GM19324 (cell line): Measurements from ENCODE around the gene HBZ.
"Not testable (repeated sequence)": the region's sequence is repeated elsewhere in the genome, so short reads cannot be mapped to it uniquely, and the experiment has no call there.

Source experiments
- ATAC-seq: cut with Tn5 transposase; IDR thresholded peaks from one replicate; pipeline ENCODE4 v1.9.1; 2021; ENCODE audit warnings: mild to moderate bottlenecking, moderate library complexity; ENCODE audit not compliant: unreplicated experiment, low FRiP score

HBZ gene

DNA sequence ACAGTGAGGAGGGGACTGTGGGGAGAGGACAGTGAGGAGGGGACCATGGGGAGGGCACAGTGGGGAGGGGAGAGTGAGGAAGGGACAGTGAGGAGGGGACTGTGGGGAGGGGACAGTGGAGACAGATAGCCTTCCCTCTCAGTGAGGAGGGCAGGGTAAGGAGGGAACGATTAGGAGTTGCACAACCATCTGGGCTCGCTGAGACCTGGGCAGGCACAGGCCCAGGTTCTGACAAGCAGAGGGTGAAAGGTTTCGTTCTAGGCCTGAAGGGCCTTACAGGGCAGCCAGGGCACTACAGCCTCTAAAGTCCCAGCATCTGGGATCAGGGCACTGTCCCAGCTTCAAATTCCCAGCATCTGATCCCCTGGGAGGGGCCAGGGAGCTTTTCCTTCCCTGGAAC is 11.3 kb downstream of the HBZ start:
- not testable (repeated sequence) for ATAC-seq

DNA sequence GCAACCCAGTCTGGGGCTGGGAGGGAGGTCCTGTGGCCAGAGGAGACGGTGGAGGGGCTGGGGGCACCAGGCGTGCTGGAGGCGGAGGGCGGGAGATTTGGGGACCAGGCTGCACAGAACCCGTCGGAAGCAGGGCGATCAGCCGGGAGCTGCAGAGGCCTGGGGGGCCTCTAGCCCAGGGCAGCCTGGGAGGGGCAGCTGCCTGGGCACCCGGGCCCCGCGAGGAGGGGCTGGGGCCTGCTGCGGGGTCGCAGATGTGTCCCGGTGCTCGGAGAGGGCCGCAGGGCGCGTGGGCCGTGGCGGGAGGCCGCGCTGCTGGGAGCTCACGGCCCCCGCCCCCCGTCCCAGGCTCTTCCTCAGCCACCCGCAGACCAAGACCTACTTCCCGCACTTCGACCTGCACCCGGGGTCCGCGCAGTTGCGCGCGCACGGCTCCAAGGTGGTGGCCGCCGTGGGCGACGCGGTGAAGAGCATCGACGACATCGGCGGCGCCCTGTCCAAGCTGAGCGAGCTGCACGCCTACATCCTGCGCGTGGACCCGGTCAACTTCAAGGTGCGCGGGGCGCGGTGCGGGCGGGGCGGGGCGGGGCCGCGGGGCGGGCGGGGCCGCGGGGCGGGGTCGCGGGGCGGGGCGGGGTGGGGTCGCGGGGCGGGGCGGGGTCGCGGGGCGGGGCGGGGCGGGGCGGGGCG is 11.8 kb downstream of the HBZ start:
- ATAC-seq: not testable (repeated sequence)

DNA sequence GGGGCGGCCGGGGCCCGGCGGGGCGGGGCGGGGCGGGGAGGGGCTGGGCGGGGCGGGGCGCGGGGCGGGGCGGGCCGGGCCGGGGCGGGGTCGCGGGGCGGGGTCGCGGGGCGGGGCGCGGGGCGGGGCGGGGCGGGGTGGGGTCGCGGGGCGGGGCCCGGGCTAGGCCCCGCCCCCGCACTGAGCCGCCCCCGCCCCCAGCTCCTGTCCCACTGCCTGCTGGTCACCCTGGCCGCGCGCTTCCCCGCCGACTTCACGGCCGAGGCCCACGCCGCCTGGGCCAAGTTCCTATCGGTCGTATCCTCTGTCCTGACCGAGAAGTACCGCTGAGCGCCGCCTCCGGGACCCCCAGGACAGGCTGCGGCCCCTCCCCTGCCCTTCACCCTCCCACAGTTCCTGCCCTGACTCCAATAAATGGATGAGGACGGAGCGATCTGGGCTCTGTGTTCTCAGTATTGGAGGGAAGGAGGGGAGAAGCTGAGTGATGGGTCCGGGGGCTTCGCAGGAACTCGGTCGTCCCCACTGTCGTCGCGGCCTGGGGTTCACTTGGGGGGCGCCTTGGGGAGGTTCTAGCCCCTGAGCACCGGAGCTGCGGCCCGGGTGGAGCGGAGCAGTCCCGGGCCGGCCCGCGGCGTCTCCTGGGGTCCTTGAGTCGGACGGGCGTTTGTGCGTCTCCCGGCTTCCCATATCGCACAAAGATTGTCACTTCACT is 12.5 kb downstream of the HBZ start:
- ATAC-seq: no peak

DNA sequence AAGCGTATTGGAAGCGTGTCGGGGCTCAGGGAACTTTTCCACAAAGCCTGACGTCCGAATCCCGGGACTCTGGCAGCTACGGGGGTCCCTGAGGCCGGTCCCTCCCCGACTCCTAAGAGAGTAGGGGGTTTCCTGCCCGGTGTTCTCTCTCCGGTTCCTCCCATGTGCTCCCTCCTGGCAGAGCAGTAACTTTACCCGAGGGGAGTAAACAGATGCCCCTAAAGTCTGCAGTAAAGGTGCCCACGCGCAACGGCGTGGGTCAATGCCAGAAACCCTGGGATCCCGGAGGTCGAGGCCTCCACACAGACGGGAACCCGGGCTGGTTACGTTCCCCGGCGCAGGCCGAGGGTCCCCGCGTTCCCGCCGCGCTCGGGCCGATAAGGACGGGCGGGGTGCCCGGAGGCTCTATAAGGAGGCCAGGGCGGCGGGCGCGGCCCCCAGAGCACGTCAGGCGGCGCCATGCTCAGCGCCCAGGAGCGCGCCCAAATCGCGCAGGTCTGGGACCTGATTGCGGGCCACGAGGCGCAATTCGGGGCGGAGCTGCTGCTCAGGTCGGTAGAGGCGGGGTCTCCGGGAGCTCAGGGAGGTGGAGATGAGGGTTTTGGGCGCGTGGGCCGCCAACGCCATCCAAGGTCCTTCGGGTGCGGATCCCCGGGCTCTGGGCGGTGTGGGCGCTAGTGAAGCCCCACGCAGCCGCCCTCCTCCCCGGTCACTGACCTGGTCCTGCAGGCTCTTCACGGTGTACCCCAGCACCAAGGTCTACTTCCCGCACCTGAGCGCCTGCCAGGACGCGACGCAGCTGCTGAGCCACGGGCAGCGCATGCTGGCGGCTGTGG is 13.3 kb downstream of the HBZ start, which contains the start of gene HBM:
HBM (plus strand) TSS at position 440 of the 836 bp plus-strand sequence; CDS start at position 460, 20 bp downstream.
- no peak for ATAC-seq

GRCh38 chr16:166375-167121 is 14.1 kb downstream of the HBZ start:
- no peak for ATAC-seq

DNA sequence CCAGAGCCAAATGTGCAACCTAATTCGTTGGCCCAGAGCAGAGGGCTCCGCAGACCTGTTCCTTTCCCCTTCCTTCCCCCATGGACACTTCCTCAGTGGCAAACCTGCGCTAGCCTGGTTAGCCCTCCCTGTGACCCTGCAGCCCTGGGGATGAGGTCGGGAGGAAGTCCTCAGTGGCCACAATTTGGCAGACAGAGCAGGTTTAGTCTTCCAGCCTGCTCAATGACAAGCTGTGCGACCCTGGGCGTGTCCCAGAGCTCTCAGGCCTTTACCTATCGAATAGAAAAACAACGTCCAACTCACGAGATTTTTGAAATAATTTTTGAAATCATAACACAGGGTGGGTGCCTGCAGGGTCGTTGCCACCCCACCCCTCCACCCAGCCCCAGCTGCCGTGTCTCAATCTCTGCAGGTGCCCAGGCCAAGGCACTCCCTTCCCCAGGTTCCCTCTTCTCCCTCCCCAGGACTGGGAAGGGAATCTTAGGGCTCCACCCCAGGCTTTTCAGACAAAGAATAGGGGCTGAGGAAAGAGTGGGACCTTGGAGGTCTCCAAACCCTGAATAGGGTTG is 14.8 kb downstream of the HBZ start:
- ATAC-seq: no peak

- no peak for ATAC-seq
These were observed 16.0 kb downstream of the HBZ start for GRCh38 chr16:168424-168823.

- no peak for ATAC-seq
These were observed 16.6 kb downstream of the HBZ start for GRCh38 chr16:169014-169413.

DNA sequence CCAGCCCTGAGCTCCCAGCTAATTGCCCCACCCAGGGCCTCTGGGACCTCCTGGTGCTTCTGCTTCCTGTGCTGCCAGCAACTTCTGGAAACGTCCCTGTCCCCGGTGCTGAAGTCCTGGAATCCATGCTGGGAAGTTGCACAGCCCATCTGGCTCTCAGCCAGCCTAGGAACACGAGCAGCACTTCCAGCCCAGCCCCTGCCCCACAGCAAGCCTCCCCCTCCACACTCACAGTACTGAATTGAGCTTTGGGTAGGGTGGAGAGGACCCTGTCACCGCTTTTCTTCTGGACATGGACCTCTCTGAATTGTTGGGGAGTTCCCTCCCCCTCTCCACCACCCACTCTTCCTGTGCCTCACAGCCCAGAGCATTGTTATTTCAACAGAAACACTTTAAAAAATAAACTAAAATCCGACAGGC is 17.7 kb downstream of the HBZ start:
- ATAC-seq: not testable (repeated sequence)

DNA sequence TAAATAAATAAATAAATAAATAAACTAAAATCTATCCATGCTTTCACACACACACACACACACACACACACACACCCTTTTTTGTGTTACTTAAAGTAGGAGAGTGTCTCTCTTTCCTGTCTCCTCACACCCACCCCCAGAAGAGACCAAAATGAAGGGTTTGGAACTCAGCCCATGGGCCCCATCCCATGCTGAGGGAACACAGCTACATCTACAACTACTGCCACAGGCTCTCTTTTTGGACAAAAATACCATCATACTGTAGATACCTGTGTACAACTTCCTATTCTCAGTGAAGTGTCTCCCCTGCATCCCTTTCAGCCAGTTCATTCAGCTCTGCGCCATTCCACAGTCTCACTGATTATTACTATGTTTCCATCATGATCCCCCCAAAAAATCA is 18.3 kb downstream of the HBZ start:
- no peak for ATAC-seq

GRCh38 chr16:172374-172941 is 20.0 kb downstream of the HBZ start, which contains the start of gene HBA2:
Gene HBA2 (plus strand): TSS chr16:172876. CDS start chr16:172913, 37 bp downstream.
- ATAC-seq: not testable (repeated sequence)

DNA sequence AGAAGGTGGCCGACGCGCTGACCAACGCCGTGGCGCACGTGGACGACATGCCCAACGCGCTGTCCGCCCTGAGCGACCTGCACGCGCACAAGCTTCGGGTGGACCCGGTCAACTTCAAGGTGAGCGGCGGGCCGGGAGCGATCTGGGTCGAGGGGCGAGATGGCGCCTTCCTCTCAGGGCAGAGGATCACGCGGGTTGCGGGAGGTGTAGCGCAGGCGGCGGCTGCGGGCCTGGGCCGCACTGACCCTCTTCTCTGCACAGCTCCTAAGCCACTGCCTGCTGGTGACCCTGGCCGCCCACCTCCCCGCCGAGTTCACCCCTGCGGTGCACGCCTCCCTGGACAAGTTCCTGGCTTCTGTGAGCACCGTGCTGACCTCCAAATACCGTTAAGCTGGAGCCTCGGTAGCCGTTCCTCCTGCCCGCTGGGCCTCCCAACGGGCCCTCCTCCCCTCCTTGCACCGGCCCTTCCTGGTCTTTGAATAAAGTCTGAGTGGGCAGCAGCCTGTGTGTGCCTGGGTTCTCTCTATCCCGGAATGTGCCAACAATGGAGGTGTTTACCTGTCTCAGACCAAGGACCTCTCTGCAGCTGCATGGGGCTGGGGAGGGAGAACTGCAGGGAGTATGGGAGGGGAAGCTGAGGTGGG is 20.9 kb downstream of the HBZ start:
- not testable (repeated sequence) for ATAC-seq

DNA sequence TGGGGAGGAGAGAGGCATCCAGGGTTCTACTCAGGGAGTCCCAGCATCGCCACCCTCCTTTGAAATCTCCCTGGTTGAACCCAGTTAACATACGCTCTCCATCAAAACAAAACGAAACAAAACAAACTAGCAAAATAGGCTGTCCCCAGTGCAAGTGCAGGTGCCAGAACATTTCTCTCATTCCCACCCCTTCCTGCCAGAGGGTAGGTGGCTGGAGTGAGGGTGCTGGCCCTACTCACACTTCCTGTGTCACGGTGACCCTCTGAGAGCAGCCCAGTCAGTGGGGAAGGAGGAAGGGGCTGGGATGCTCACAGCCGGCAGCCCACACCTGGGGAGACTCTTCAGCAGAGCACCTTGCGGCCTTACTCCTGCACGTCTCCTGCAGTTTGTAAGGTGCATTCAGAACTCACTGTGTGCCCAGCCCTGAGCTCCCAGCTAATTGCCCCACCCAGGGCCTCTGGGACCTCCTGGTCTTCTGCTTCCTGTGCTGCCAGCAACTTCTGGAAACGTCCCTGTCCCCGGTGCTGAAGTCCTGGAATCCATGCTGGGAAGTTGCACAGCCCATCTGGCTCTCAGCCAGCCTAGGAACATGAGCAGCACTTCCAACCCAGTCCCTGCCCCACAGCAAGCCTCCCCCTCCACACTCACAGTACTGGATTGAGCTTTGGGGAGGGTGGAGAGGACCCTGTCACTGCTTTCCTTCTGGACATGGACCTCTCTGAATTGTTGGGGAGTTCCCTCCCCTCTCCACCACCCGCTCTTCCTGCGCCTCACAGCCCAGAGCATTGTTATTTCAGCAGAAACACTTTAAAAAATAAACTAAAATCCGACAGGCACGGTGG is 21.7 kb downstream of the HBZ start:
- not testable (repeated sequence) for ATAC-seq

- no peak for ATAC-seq
These were observed 22.8 kb downstream of the HBZ start for GRCh38 chr16:175011-175949.

DNA sequence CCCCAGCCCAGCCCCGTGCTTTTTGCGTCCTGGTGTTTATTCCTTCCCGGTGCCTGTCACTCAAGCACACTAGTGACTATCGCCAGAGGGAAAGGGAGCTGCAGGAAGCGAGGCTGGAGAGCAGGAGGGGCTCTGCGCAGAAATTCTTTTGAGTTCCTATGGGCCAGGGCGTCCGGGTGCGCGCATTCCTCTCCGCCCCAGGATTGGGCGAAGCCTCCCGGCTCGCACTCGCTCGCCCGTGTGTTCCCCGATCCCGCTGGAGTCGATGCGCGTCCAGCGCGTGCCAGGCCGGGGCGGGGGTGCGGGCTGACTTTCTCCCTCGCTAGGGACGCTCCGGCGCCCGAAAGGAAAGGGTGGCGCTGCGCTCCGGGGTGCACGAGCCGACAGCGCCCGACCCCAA is 23.6 kb downstream of the HBZ start:
- ATAC-seq: not testable (repeated sequence)

DNA sequence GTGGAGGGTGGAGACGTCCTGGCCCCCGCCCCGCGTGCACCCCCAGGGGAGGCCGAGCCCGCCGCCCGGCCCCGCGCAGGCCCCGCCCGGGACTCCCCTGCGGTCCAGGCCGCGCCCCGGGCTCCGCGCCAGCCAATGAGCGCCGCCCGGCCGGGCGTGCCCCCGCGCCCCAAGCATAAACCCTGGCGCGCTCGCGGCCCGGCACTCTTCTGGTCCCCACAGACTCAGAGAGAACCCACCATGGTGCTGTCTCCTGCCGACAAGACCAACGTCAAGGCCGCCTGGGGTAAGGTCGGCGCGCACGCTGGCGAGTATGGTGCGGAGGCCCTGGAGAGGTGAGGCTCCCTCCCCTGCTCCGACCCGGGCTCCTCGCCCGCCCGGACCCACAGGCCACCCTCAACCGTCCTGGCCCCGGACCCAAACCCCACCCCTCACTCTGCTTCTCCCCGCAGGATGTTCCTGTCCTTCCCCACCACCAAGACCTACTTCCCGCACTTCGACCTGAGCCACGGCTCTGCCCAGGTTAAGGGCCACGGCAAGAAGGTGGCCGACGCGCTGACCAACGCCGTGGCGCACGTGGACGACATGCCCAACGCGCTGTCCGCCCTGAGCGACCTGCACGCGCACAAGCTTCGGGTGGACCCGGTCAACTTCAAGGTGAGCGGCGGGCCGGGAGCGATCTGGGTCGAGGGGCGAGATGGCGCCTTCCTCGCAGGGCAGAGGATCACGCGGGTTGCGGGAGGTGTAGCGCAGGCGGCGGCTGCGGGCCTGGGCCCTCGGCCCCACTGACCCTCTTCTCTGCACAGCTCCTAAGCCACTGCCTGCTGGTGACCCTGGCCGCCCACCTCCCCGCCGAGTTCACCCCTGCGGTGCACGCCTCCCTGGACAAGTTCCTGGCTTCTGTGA is 24.3 kb downstream of the HBZ start, which contains the start of gene HBA1:
HBA1 (plus strand) TSS at position 204 of the 906 bp plus-strand sequence; CDS start at position 241, 37 bp downstream.
- not testable (repeated sequence) for ATAC-seq
